Prostate gland (tissue), 2 donors: ENCODE measurements around the gene MRTFB. TPM values are rescaled to one million over a fixed set of nuclear protein-coding genes. Genes with fewer than 3 reads are reported as not detected.

Experiments
- DNase-seq: peaks from one replicate; pipeline ENCODE4 v3.0.0-alpha.2; 2019; ENCODE audit warnings: low spot score
- H3K27ac ChIP-seq, 2 donors: fragments of 200-600 bp; sonication (generic); 2 replicates each; pipeline ENCODE4 v1.5.1; 2017 to 2019
- H3K27me3 ChIP-seq: fragments of 200-600 bp; sonication (generic); replicated peaks from 2 replicates; pipeline ENCODE4 v1.5.1; 2019; ENCODE audit not compliant: insufficient read depth
- H3K36me3 ChIP-seq, 2 donors: fragments of 200-600 bp; sonication (generic); 1 replicate in 1 of 2; 2 replicates in 1 of 2; pipeline versions ENCODE4 v1.5.1 to v1.8.1; 2017 to 2019
- H3K4me1 ChIP-seq: fragments of 200-600 bp; sonication (generic); replicated peaks from 2 replicates; pipeline ENCODE4 v1.5.1; 2019
- H3K4me3 ChIP-seq, 2 donors: fragments of 200-600 bp; sonication (generic); 2 replicates each; pipeline ENCODE4 v1.5.1; 2017 to 2019
- H3K9me3 ChIP-seq: fragments of 200-600 bp; sonication (generic); 2 replicates; pipeline ENCODE4 v1.5.1; 2017
- CTCF ChIP-seq, 4 experiments: fragments of 200-600 bp in 2 of 4; fragments of 450-650 bp in 2 of 4; sonication (generic) in 2 of 4; IDR thresholded peaks; 1 replicate in 3 of 4; 2 replicates in 1 of 4; pipeline ENCODE4 v1.5.1; 2016 to 2019; ENCODE audit warnings: antibody characterized with exemption in 4 of 4, mild to moderate bottlenecking in 2 of 4, moderate library complexity in 2 of 4
- POLR2A ChIP-seq: fragments of 450-650 bp; IDR thresholded peaks from one replicate; pipeline ENCODE4 v1.6.1; 2016; ENCODE audit warnings: antibody characterized with exemption, mild to moderate bottlenecking
- POLR2AphosphoS5 ChIP-seq: sonication (generic); formaldehyde crosslinking; IDR thresholded peaks from one replicate; pipeline ENCODE4 v1.6.1; 2017; ENCODE audit warnings: antibody characterized with exemption
- WGBS: methylation state at CpG from one replicate; pipeline ENCODE4 v1.1.5; 2018; 5-methylcytosine and 5-hydroxymethylcytosine counted together
- intact Hi-C: fragments of 100-400 bp; cut with DNase I; formaldehyde crosslinking; loops from one replicate; pipeline ENCODE4 v1.14.2; 2022
- total RNA-seq, 2 donors: library from RNA; depleted of rRNA; stranded (reverse); fragments of >200 nt; gene quantifications; one replicate each; pipeline ENCODE4 v1.1.0, GENCODE V29; 2016

The MRTFB gene
- total RNA-seq, 2 donors from 2014 or later = 46.5 to 102 TPM

- no peak overlapping the region for H3K4me3 ChIP-seq
- no peaks in the 10 kb centered on the region for H3K27me3 ChIP-seq
- no peak overlapping the region for H3K27ac ChIP-seq
- no peaks in the 10 kb centered on the region for H3K4me1 ChIP-seq
- TF ChIP-seq CTCF (IDR thresholded peaks at IDR 0.05) (no peak), POLR2A (no peak), POLR2AphosphoS5 (no peak)
- no peaks in the 10 kb centered on the region for H3K9me3 ChIP-seq
- H3K36me3 ChIP-seq = no peaks in the 10 kb centered on the region
- WGBS = 95% methylated on average over 6 of the region's 6 CpGs
- DNase-seq = no peak
- intact Hi-C loops = no loop called here
Observed at GRCh38 chr16:14211856-14212543, 140.9 kb downstream of the MRTFB start.

- H3K36me3 ChIP-seq = no peaks in the 10 kb centered on the region
- H3K27me3 ChIP-seq = no peaks in the 10 kb centered on the region
- intact Hi-C loops = no loop called here
- H3K4me1 ChIP-seq = no peaks in the 10 kb centered on the region
- no peak for TF ChIP-seq CTCF (IDR thresholded peaks at IDR 0.05)
- TF ChIP-seq POLR2A = no peak
- no peak for TF ChIP-seq POLR2AphosphoS5
- no peak overlapping the region for H3K4me3 ChIP-seq
- H3K27ac ChIP-seq = no peak overlapping the region
- no peak for DNase-seq
- 84% methylated on average over 3 of the region's 3 CpGs for WGBS
- no peaks in the 10 kb centered on the region for H3K9me3 ChIP-seq
Observed at GRCh38 chr16:14215941-14216340, 144.8 kb downstream of the MRTFB start.

- H3K4me3 ChIP-seq = no peak overlapping the region
- no peaks in the 10 kb centered on the region for H3K36me3 ChIP-seq
- 92% methylated on average over 3 of the region's 3 CpGs for WGBS
- no peaks in the 10 kb centered on the region for H3K4me1 ChIP-seq
- TF ChIP-seq POLR2A (no peak), CTCF (IDR thresholded peaks at IDR 0.05) (no peak), POLR2AphosphoS5 (no peak)
- H3K9me3 ChIP-seq = no peaks in the 10 kb centered on the region
- H3K27ac ChIP-seq = no peak overlapping the region
- intact Hi-C loops = no loop called here
- H3K27me3 ChIP-seq = no peaks in the 10 kb centered on the region
- no peak for DNase-seq
Observed at GRCh38 chr16:14219983-14220382, 148.9 kb downstream of the MRTFB start.

- no peaks in the 10 kb centered on the region for H3K4me1 ChIP-seq
- no peak overlapping the region for H3K27ac ChIP-seq
- no peaks in the 10 kb centered on the region for H3K36me3 ChIP-seq
- no peaks in the 10 kb centered on the region for H3K9me3 ChIP-seq
- intact Hi-C loops = no loop called here
- WGBS = 92% methylated on average over 2 of the region's 2 CpGs
- no peaks in the 10 kb centered on the region for H3K27me3 ChIP-seq
- H3K4me3 ChIP-seq = no peak overlapping the region
- DNase-seq = no peak
- no peak for TF ChIP-seq POLR2AphosphoS5
- TF ChIP-seq POLR2A = no peak
- no peak for TF ChIP-seq CTCF (IDR thresholded peaks at IDR 0.05)
Observed at GRCh38 chr16:14223632-14224031, 152.5 kb downstream of the MRTFB start.

- no peaks in the 10 kb centered on the region for H3K4me1 ChIP-seq
- H3K9me3 ChIP-seq = no peaks in the 10 kb centered on the region
- 97% methylated on average over 3 of the region's 3 CpGs for WGBS
- intact Hi-C loops = no loop called here
- H3K4me3 ChIP-seq = no peak overlapping the region
- no peaks in the 10 kb centered on the region for H3K36me3 ChIP-seq
- H3K27me3 ChIP-seq = no peaks in the 10 kb centered on the region
- no peak for TF ChIP-seq CTCF (IDR thresholded peaks at IDR 0.05)
- no peak overlapping the region for H3K27ac ChIP-seq
- DNase-seq = no peak
Observed at GRCh38 chr16:14225457-14225856, 154.3 kb downstream of the MRTFB start.
